Vagina (tissue), 2 donors: ENCODE data around the gene IFNLR1. TPM values are rescaled to one million over a fixed set of nuclear protein-coding genes. Genes with fewer than 3 reads are reported as not detected.

ENCODE experiments used
- DNase-seq, 2 donors: peaks; one replicate each; pipeline ENCODE4 v3.0.0-alpha.2; 2017; ENCODE audit errors: extremely low spot score in 2 of 2
- H3K27ac ChIP-seq: fragments of 200-600 bp; sonication (generic); one replicate; pipeline ENCODE4 v1.5.1; 2019
- H3K27me3 ChIP-seq: fragments of 200-600 bp; sonication (generic); one replicate; pipeline ENCODE4 v1.5.1; 2019
- H3K36me3 ChIP-seq, 2 donors: fragments of 200-600 bp; sonication (generic); one replicate each; pipeline ENCODE4 v1.5.1; 2017 to 2019
- H3K4me1 ChIP-seq: fragments of 200-600 bp; sonication (generic); one replicate; pipeline ENCODE4 v1.5.1; 2019
- H3K4me3 ChIP-seq, 2 donors: fragments of 200-600 bp; sonication (generic); 1 replicate in 1 of 2; 2 replicates in 1 of 2; pipeline ENCODE4 v1.5.1; 2016 to 2019
- H3K9me3 ChIP-seq: fragments of 200-600 bp; sonication (generic); one replicate; pipeline ENCODE4 v1.5.1; 2019
- CTCF ChIP-seq, 3 experiments: fragments of 450-650 bp in 2 of 3; fragments of 200-600 bp in 1 of 3; sonication (generic) in 1 of 3; IDR thresholded peaks; one replicate each; pipeline ENCODE4 v1.5.1; 2017 to 2019; ENCODE audit warnings: antibody characterized with exemption in 3 of 3, mild to moderate bottlenecking in 2 of 3, moderate library complexity in 2 of 3
- POLR2A ChIP-seq, 2 donors: fragments of 450-650 bp; IDR thresholded peaks; one replicate each; pipeline ENCODE4 v1.6.1; 2017; ENCODE audit warnings: antibody characterized with exemption in 2 of 2, mild to moderate bottlenecking in 2 of 2, moderate library complexity in 2 of 2
- POLR2AphosphoS5 ChIP-seq, 2 donors: sonication (generic); formaldehyde crosslinking; IDR thresholded peaks; one replicate each; pipeline ENCODE4 v1.9.0; 2017; ENCODE audit warnings: antibody characterized with exemption in 2 of 2, mild to moderate bottlenecking in 2 of 2, low read depth in 1 of 2; ENCODE audit not compliant: insufficient read depth in 1 of 2
- intact Hi-C: fragments of 100-400 bp; cut with DNase I; formaldehyde crosslinking; loops from one replicate; pipeline ENCODE4 v1.15.1; 2023
- total RNA-seq: library from RNA; depleted of rRNA; stranded (reverse); fragments of >200 nt; gene quantifications from one replicate; pipeline ENCODE4 v1.2.3, GENCODE V29; 2016

The IFNLR1 gene
- total RNA-seq, 1 donor from 2014 or later, result 1.7 TPM

DNA sequence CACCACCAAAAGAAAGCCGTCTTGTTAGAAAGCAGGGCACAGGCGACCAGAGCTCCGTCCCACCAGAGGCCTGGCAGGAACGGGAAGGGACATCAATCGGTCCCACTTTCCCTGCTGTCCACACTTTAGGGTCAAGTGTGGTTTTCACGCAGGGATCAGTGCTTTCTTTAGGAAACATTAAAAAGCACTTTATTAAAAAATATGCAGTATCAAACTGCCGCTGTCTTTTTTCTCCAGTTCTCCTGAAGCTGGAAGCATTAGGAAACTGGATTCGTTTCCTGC, 437 bp downstream of the IFNLR1 start:
- no peaks in the 10 kb centered on the region for H3K27me3 ChIP-seq
- no peaks in the 10 kb centered on the region for H3K9me3 ChIP-seq
- intact Hi-C loops, result no loop called here
- no peaks in the 10 kb centered on the region for H3K36me3 ChIP-seq
- TF ChIP-seq POLR2AphosphoS5 (IDR thresholded peaks at IDR 0.05; ENCODE audit: insufficient read depth in 1 of 2, low read depth in 1 of 2), result no peak
- TF ChIP-seq POLR2A (IDR thresholded peaks at IDR 0.05), result no peak
- TF ChIP-seq CTCF (IDR thresholded peaks at IDR 0.05), result no peak
- H3K4me3 ChIP-seq, result peak overlapping the region; percentile 42 to 50
- peak overlapping the region; percentile 62 for H3K27ac ChIP-seq
- no peak for DNase-seq
- H3K4me1 ChIP-seq, result peaks cover 16% of the 10 kb centered on the region

DNA sequence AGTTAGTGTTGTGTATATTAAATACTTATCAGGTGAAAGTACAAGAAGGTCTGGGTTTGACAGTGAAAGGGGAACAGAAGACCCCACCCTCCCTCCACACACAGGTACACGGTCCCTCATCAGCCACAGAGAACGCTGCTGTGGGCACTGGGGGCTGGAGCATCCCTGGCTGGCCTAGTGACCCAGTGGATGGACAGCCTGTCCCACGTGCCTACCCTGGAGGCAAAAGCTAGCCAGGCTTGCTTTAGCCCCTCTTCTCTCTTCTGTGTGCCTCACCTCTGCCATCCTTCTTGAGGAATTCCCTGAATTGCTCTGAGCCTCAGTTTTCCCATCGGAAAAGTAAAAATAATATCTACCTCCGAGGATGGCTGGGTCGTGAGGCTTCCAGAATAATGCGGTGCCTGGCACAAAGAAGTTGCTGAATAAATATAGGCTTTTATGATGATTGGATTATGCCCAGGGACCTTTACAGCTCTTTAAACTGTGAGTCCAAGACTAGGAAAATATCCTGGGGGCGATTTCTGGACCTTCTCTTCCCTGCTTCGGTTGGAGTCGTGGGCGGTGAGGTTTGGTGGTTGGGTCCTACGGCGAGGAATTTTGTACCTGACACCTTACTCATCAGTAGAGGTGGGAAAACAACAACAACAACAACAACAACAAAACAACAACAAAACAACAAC, 918 bp downstream of the IFNLR1 start:
- Histone ChIP-seq H3K4me3 (peak overlapping the region in 1 of 2 donors; percentile 50), H3K36me3 (no peaks in the 10 kb centered on the region), H3K9me3 (no peaks in the 10 kb centered on the region), H3K27ac (peak overlapping the region; percentile 62), H3K27me3 (no peaks in the 10 kb centered on the region), H3K4me1 (peaks cover 16% of the 10 kb centered on the region)
- TF ChIP-seq POLR2AphosphoS5 (IDR thresholded peaks at IDR 0.05; ENCODE audit: insufficient read depth in 1 of 2, low read depth in 1 of 2), result no peak
- no peak for TF ChIP-seq POLR2A (IDR thresholded peaks at IDR 0.05)
- TF ChIP-seq CTCF (IDR thresholded peaks at IDR 0.05), result no peak
- intact Hi-C loops, result no loop called here
- DNase-seq, result no peak

DNA sequence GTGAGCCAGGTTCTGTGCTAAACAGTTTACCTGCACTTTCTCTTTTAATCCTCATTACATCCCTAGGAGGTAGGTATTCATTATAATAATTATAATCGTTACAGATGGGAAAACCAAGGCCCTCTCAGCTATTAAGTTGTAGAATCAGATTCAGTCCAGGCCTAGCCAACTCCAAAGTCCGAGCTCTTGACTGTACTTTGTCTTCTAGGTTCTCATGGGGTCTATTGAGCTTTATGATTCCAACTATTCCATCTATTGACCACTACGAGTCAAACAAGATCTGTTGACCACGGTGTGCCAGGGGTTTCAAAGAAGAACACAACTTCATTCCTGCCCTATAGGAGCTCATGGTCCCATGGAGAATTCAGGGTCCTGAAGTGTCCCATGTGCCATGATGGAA, 2.0 kb downstream of the IFNLR1 start:
- H3K4me1 ChIP-seq, result peaks cover 16% of the 10 kb centered on the region
- H3K27me3 ChIP-seq, result no peaks in the 10 kb centered on the region
- no peak overlapping the region for H3K27ac ChIP-seq
- H3K4me3 ChIP-seq, result no peak overlapping the region
- no peak for DNase-seq
- H3K36me3 ChIP-seq, result no peaks in the 10 kb centered on the region
- no peaks in the 10 kb centered on the region for H3K9me3 ChIP-seq
- no peak for TF ChIP-seq POLR2A (IDR thresholded peaks at IDR 0.05)
- TF ChIP-seq CTCF (IDR thresholded peaks at IDR 0.05), result no peak
- TF ChIP-seq POLR2AphosphoS5 (IDR thresholded peaks at IDR 0.05; ENCODE audit: insufficient read depth in 1 of 2, low read depth in 1 of 2), result no peak
- intact Hi-C loops, result no loop called here

- Histone ChIP-seq H3K27ac (no peak overlapping the region), H3K27me3 (no peaks in the 10 kb centered on the region), H3K4me1 (peaks cover 6% of the 10 kb centered on the region), H3K4me3 (no peak overlapping the region), H3K9me3 (no peaks in the 10 kb centered on the region), H3K36me3 (no peaks in the 10 kb centered on the region)
- intact Hi-C loops, result no loop called here
- DNase-seq, result no peak
- TF ChIP-seq POLR2AphosphoS5 (IDR thresholded peaks at IDR 0.05; ENCODE audit: insufficient read depth in 1 of 2, low read depth in 1 of 2) (no peak), CTCF (IDR thresholded peaks at IDR 0.05) (no peak), POLR2A (IDR thresholded peaks at IDR 0.05) (no peak)
Observed at GRCh38 chr1:24182061-24182460, 5.0 kb downstream of the IFNLR1 start.

GRCh38 chr1:24181619-24182018, 5.5 kb downstream of the IFNLR1 start:
- H3K9me3 ChIP-seq, result no peaks in the 10 kb centered on the region
- no peak overlapping the region for H3K27ac ChIP-seq
- no peak overlapping the region for H3K4me3 ChIP-seq
- intact Hi-C loops, result no loop called here
- H3K36me3 ChIP-seq, result no peaks in the 10 kb centered on the region
- H3K4me1 ChIP-seq, result peaks cover 2% of the 10 kb centered on the region
- H3K27me3 ChIP-seq, result no peaks in the 10 kb centered on the region
- TF ChIP-seq POLR2AphosphoS5 (IDR thresholded peaks at IDR 0.05; ENCODE audit: insufficient read depth in 1 of 2, low read depth in 1 of 2) (no peak), POLR2A (IDR thresholded peaks at IDR 0.05) (no peak), CTCF (IDR thresholded peaks at IDR 0.05) (no peak)
- no peak for DNase-seq
